Fibroblast of lung (primary cell): ENCODE results near the gene CASQ2. TPM values are rescaled to one million over a fixed set of nuclear protein-coding genes. Genes with fewer than 3 reads are reported as not detected.

Source experiments
- DNase-seq, 2 donors: peaks; one replicate each; pipeline versions ENCODE4 v3.0.0 to v3.0.0-alpha.2; 2010; ENCODE audit warnings: low read depth in 2 of 2
- H2AFZ ChIP-seq: 2 replicates; pipeline ENCODE4 v1.5.1; 2012; ENCODE audit warnings: low read length, control low read depth, inconsistent platforms
- H3K27ac ChIP-seq: 2 replicates; pipeline ENCODE4 v1.5.1; 2011; ENCODE audit warnings: low read length, control low read depth; ENCODE audit not compliant: insufficient read depth
- H3K27me3 ChIP-seq: 2 replicates; pipeline ENCODE4 v1.5.1; 2011; ENCODE audit warnings: mild to moderate bottlenecking, low read length; ENCODE audit not compliant: control insufficient read depth, insufficient read depth
- H3K36me3 ChIP-seq: 2 replicates; pipeline ENCODE4 v1.5.1; 2011; ENCODE audit warnings: low read length; ENCODE audit not compliant: control insufficient read depth, insufficient read depth
- H3K4me1 ChIP-seq: 2 replicates; pipeline ENCODE4 v1.5.1; 2011; ENCODE audit warnings: low read length; ENCODE audit not compliant: control insufficient read depth, insufficient read depth; ENCODE audit errors: extremely low read depth
- H3K4me2 ChIP-seq: 2 replicates; pipeline ENCODE4 v1.5.1; 2011; ENCODE audit warnings: low read length, control low read depth; ENCODE audit not compliant: insufficient read depth; ENCODE audit errors: extremely low read depth
- H3K4me3 ChIP-seq, 4 experiments: fragments of 200-600 bp in 1 of 4; sonication (generic) in 1 of 4; replicated peaks in 1 of 4; 2 replicates each; pipeline ENCODE4 v1.5.1; 2011 to 2016; ENCODE audit warnings: low read length in 4 of 4, low read depth in 3 of 4, mild to moderate bottlenecking in 3 of 4, control low read depth in 2 of 4, inconsistent platforms in 1 of 4, mixed read lengths in 1 of 4; ENCODE audit not compliant: insufficient read depth in 1 of 4; ENCODE audit errors: control extremely low read depth in 1 of 4
- H3K79me2 ChIP-seq: 2 replicates; pipeline ENCODE4 v1.5.1; 2012; ENCODE audit warnings: mild to moderate bottlenecking, low read length, inconsistent platforms; ENCODE audit not compliant: control insufficient read depth, insufficient read depth
- H3K9ac ChIP-seq: 2 replicates; pipeline ENCODE4 v1.5.1; 2011; ENCODE audit warnings: mild to moderate bottlenecking, low read length, control low read depth; ENCODE audit not compliant: insufficient read depth
- H3K9me3 ChIP-seq: 2 replicates; pipeline ENCODE4 v1.5.1; 2012; ENCODE audit warnings: low read depth, low read length; ENCODE audit not compliant: control insufficient read depth, insufficient read depth
- H4K20me1 ChIP-seq: 2 replicates; pipeline ENCODE4 v1.5.1; 2011; ENCODE audit warnings: low read length; ENCODE audit not compliant: control insufficient read depth, insufficient read depth; ENCODE audit errors: extremely low read depth
- CTCF ChIP-seq, 2 donors: IDR thresholded peaks in 1 of 2; conservative IDR thresholded peaks in 1 of 2; 1 replicate in 1 of 2; 2 replicates in 1 of 2; pipeline ENCODE4 v1.5.1; 2011 to 2012; ENCODE audit warnings: low read length in 2 of 2, control low read depth in 1 of 2, inconsistent platforms in 1 of 2, low read depth in 1 of 2, mild to moderate bottlenecking in 1 of 2
- EZH2 ChIP-seq: IDR thresholded peaks from 2 replicates; pipeline ENCODE4 v1.5.1; 2012; ENCODE audit warnings: low read length, control low read depth, mild to moderate bottlenecking; ENCODE audit errors: missing control alignments
- polyA plus RNA-seq, 2 donors: library from polyadenylated mRNA; depleted of rRNA in 1 of 2; stranded (reverse) in 1 of 2; unstranded in 1 of 2; fragments of >200 nt; gene quantifications; 2 replicates each; pipeline ENCODE4 v1.2.1, GENCODE V29; 2011 to 2012; ENCODE audit warnings: missing spikeins in 1 of 2
- total RNA-seq: library from RNA; depleted of rRNA; stranded (reverse); fragments of >200 nt; gene quantifications from 2 replicates; pipeline ENCODE4 v1.2.1, GENCODE V29; 2014

Gene CASQ2
- total and polyA plus RNA-seq, 2 donors (not counting 1 experiment from before 2014, with no cell fraction given) = 0.03 TPM; not detected in 1

- Histone ChIP-seq H3K36me3 (no peaks in the 10 kb centered on the region), H3K4me1 (no peaks in the 10 kb centered on the region), H3K4me2 (no peak overlapping the region), H3K9me3 (no peaks in the 10 kb centered on the region), H3K27me3 (no peaks in the 10 kb centered on the region), H3K9ac (no peak overlapping the region), H3K79me2 (no peaks in the 10 kb centered on the region), H3K4me3 (no peak overlapping the region), H3K27ac (no peak overlapping the region), H4K20me1 (no peaks in the 10 kb centered on the region), H2AFZ (no peak overlapping the region)
- peak in 1 of 2 donors; percentile 16 for DNase-seq
- no peak for TF ChIP-seq EZH2
- no peak for TF ChIP-seq CTCF (conservative IDR thresholded peaks at IDR 0.05 in 1 of 2, IDR thresholded peaks at IDR 0.05 in 1 of 2; ENCODE audit: low read depth in 1 of 2, low read length in 2 of 2)
These were observed 6.8 kb downstream of the CASQ2 start for GRCh38 chr1:115761601-115762302.

GRCh38 chr1:115757856-115758255 lies 10.7 kb downstream of the CASQ2 start:
- no peak overlapping the region for H2AFZ ChIP-seq
- no peak overlapping the region for H3K4me2 ChIP-seq
- no peak overlapping the region for H3K27ac ChIP-seq
- H3K79me2 ChIP-seq = no peaks in the 10 kb centered on the region
- H3K4me3 ChIP-seq = no peak overlapping the region
- H3K4me1 ChIP-seq = no peaks in the 10 kb centered on the region
- H3K9ac ChIP-seq = no peak overlapping the region
- H3K9me3 ChIP-seq = no peaks in the 10 kb centered on the region
- H3K27me3 ChIP-seq = peaks cover 9% of the 10 kb centered on the region
- no peak for TF ChIP-seq EZH2
- no peak for TF ChIP-seq CTCF (conservative IDR thresholded peaks at IDR 0.05 in 1 of 2, IDR thresholded peaks at IDR 0.05 in 1 of 2; ENCODE audit: low read depth in 1 of 2, low read length in 2 of 2)
- peak in 1 of 2 donors; percentile 69 for DNase-seq
- H3K36me3 ChIP-seq = no peaks in the 10 kb centered on the region
- H4K20me1 ChIP-seq = no peaks in the 10 kb centered on the region

- Histone ChIP-seq H3K9ac (no peak overlapping the region), H3K4me1 (no peaks in the 10 kb centered on the region), H4K20me1 (no peaks in the 10 kb centered on the region), H3K4me3 (no peak overlapping the region), H3K27me3 (peaks cover 9% of the 10 kb centered on the region), H3K79me2 (no peaks in the 10 kb centered on the region), H3K36me3 (no peaks in the 10 kb centered on the region), H3K9me3 (no peaks in the 10 kb centered on the region), H3K27ac (no peak overlapping the region), H3K4me2 (no peak overlapping the region), H2AFZ (no peak overlapping the region)
- TF ChIP-seq EZH2 (no peak), CTCF (conservative IDR thresholded peaks at IDR 0.05 in 1 of 2, IDR thresholded peaks at IDR 0.05 in 1 of 2; ENCODE audit: low read depth in 1 of 2, low read length in 2 of 2) (no peak)
- DNase-seq = peak in 1 of 2 donors; percentile 60
These were observed 11.2 kb downstream of the CASQ2 start for GRCh38 chr1:115757326-115757725.
